HG03354 (cell line): ENCODE results near the gene PNO1.

Source experiments
- ATAC-seq: cut with Tn5 transposase; IDR thresholded peaks from one replicate; pipeline ENCODE4 v1.9.1; 2021; ENCODE audit warnings: mild to moderate bottlenecking; ENCODE audit not compliant: unreplicated experiment, poor library complexity, severe bottlenecking

The PNO1 gene

GRCh38 chr2:68189991-68190784 lies 32.5 kb downstream of the PNO1 start:
- ATAC-seq, result no peak

- ATAC-seq, result no peak
Measured at GRCh38 chr2:68190991-68191731, 33.5 kb downstream of the PNO1 start.

DNA sequence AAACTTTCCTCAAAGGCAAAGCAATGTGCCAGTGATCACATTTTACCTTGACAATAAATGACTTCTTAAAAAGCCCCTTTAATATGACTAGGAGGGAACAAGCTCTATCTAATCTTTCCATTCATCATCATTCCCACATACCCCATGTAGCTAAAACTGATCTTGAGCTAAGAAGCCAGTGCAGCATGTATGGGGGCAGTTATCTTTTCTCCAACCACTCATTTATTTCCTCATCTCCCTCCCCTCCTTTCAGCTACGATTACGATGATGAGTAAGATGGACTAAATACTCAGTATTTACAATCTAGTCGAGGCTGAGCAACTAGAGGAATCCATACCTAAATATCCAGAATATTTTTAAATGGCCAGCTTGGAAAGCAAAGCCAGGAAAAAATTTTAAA lies 35.5 kb downstream of the PNO1 start:
- ATAC-seq, result no peak

DNA sequence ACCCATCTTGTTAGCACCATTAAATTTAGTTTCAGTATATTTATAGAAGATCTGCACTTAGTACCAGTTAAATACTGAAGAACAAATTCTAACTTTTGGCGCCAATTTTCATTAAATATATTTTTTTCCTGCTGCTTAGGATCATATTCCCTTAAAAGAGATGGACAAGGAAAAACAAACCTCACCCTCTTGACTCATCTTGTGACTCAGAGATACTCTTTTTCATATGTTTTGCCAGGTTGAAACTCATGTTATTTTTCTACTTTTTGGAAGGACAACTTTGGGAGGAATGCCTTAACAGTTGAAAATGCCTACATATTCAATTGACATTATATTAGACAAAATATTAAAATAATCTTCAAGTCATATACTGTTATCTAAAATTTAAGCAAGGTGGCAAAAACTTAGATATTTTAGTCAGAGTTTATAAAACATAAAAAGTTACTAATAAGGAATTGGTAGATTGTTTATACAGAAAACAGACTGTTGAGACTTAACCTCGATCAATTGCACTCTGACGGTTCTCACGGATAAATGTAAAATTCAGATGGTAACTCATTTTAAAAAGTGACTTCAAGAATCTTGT lies 36.2 kb downstream of the PNO1 start:
- no peak for ATAC-seq

DNA sequence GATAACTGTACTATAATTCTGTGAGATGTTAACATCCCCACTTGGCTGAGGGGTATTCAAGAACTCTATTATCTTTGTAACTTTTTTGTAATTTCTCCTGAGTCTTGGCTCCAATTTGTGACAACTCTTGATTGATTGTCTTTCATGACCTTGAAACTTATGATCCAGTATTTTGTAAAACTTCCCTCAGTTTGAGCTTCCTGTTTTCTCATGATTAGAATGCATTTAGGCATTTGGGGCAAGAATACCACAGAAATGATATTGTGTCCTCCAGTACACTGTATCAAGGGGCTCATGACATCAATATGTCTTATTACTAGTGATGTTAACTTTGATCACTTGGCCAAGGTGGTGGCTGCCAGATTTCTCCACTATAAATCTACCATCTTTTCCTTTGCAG lies 37.4 kb downstream of the PNO1 start:
- no peak for ATAC-seq

- ATAC-seq, result no peak
Measured at GRCh38 chr2:68196120-68196716, 38.5 kb downstream of the PNO1 start.

GRCh38 chr2:68200157-68200787 lies 42.6 kb downstream of the PNO1 start:
- no peak for ATAC-seq

DNA sequence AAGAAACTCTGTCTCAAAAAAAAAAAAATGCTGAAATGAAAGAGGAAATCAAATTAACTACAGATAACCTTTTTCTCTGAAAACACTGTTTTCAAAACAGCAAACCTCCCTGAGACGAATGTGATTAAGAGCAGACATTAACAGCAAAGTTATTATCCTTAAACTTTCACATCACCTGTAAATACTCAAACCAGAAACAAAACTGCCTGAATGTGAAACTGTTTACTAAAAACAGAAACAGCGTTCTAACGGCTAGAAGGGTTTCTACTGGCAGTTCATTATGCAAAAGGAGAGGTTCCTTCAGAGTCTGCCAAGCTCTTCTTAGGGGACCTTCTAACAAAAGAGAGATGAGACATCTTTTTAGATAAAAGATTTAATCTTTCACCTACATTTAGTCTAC lies 45.9 kb downstream of the PNO1 start:
- peak; percentile 96 for ATAC-seq

DNA sequence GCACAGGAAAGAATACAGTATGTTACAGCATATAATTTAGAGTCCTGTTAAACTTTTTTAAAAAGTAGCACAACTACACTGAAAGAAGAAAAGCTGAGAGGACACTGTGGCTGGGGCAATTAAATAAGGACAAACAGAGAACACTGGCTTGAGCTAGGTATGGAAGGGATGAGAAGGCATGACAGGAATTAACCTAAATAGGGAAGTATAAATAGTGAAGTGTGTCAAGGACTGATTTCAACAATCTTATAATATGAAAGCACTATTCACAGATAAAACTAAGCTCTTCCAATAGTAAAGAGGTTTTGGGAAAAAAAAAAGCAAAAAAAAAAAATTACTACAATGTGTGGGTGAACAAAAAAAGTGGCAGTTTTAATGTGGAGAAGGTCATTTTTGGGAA lies 49.1 kb downstream of the PNO1 start:
- no peak for ATAC-seq

GRCh38 chr2:68214381-68214780 lies 56.7 kb downstream of the PNO1 start:
- ATAC-seq, result peak; percentile 84

DNA sequence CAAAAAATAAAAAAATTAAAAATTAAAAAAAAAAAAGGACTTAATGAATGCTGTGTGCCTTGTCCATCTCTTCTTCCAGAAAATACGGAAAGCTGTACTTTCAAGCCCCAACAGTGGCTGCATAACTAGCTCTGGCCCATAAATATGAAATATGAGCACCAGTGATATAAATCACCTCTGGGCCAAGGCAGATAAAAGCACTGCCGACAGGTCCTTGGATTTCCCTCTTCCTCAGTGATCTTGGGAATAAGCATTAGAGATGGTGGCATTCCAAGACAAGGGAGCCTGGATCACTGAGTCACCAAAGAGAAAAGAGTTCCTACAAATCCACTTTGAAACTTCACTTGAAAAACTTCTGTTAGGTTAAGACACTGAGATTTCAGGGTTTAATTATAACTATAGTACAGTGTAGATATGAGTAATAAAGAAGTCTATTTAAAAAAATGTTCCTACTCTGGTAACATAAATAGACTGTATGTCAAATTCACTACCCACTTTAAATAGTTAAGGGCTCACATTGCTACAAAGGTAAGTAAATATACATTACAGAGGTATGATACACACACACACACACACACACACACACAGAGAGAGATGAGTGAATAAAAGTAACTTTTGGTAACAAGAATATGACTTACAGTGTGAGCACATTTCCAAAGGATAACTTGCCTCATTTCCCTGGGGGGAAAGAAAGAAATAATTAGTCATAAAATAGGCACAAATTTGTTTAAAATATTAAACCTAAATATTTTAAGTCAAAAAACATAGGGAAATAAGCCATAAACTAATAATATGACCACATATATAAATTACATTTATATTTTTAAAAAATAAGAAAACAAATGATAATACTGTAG lies 59.0 kb downstream of the PNO1 start:
- ATAC-seq, result no peak

DNA sequence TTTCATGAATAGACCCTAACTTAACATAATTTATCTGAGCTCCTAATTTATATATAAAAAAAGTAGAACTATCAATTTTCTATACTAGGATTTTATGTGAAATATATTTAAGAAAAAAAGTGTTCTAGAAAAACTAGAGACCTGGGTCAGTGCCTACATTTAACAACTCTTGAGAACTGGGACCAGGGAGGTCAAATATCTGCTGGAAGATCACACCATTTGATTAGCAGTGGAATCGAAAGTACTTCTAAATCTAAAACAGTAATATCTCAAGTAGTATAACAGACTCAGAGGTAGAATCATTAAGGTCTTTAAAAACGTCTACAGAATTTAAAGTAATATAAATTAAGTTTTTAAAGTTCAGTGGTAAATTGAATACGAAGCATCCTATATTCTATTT lies 60.0 kb downstream of the PNO1 start:
- ATAC-seq, result no peak

DNA sequence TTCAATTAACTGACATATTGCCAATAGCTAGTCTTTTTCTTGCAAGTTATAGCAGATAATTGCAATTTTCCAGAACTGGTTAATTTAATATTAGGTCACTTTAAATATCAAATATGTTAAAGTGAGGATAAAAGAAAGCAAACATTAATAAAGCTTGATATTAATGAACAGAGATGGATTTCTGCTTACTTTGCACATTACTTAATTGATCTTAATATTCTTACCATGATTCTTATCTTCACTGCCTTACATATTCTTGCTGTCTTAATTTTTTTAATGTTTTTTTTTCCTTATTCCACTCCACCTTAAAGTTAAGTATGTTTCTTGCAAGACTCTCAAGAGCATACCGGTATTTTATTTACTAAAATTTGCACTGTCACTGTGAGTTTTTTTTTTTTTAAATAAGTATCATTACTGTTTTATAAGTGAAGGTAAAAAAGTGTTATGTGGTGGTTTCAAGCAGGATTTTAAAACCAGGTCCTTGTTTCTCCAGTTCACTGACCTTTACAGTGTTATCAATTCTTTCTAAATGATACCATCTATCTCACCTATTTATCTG lies 60.7 kb downstream of the PNO1 start:
- ATAC-seq, result no peak

DNA sequence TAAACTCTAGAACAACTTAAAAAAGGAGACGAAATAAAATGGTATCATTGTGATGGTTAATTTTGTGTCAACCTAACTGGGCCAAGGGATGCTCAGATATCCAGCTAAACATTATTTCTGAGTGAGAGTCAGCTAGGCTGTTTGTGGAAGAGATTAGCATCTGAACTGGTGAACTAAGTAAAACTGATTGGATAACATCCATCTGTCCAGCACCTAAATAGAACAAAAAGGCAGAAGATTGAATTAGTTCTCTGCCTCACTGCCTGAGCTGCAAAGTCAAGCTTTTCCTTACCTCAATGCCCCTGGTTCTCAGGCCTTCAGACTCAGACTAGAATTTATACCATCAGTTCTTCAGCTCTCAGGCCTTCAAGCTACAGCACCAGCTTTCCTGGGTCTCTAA lies 64.6 kb downstream of the PNO1 start:
- ATAC-seq, result no peak

GRCh38 chr2:68223419-68223818 lies 65.7 kb downstream of the PNO1 start:
- ATAC-seq, result no peak

GRCh38 chr2:68225119-68225632 lies 67.5 kb downstream of the PNO1 start:
- peak; percentile 68 for ATAC-seq
